HPDE6-E6E7 (cell line): ENCODE measurements around the gene CHML.
"Not testable (repeated sequence)": the region's sequence is repeated elsewhere in the genome, so short reads cannot be mapped to it uniquely, and the experiment has no call there.

Source experiments
- DNase-seq: peaks from one replicate; pipeline ENCODE4 v3.0.0; 2011; ENCODE audit warnings: missing footprints; ENCODE audit errors: extremely low spot score

Gene CHML, protein sequence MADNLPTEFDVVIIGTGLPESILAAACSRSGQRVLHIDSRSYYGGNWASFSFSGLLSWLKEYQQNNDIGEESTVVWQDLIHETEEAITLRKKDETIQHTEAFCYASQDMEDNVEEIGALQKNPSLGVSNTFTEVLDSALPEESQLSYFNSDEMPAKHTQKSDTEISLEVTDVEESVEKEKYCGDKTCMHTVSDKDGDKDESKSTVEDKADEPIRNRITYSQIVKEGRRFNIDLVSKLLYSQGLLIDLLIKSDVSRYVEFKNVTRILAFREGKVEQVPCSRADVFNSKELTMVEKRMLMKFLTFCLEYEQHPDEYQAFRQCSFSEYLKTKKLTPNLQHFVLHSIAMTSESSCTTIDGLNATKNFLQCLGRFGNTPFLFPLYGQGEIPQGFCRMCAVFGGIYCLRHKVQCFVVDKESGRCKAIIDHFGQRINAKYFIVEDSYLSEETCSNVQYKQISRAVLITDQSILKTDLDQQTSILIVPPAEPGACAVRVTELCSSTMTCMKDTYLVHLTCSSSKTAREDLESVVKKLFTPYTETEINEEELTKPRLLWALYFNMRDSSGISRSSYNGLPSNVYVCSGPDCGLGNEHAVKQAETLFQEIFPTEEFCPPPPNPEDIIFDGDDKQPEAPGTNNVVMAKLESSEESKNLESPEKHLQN

GRCh38 chr1:241640149-241640866 is at the start of gene CHML, which contains the start of gene OPN3:
CHML (minus strand) TSS chr1:241640369; CDS start chr1:241635766, 4,603 bp downstream.
OPN3 (minus strand) TSS chr1:241640369; CDS start chr1:241640254, 115 bp downstream.
- DNase-seq, result peak; percentile 86

- peak; percentile 87 for DNase-seq
Observed at GRCh38 chr1:241688940-241689368, 48.8 kb upstream of the CHML start.

DNA sequence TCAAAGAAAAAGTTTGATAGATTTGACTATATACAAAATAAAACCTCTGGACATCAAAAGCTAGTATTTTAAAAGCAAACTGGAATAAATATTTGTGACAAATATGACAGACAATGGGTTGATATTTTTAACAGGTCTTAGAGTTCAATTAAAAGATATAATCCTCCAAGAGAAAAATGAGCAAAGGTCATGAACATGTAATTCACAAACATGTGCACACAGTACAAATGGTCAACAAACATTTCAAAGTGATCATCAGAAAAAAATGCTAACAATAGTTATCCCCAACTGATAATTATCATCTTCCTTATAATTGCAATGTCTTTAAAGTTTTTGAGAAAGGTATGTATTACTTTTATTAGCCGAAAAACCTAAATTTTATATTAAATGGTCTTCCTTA is 43.9 kb upstream of the CHML start:
- no peak for DNase-seq

DNA sequence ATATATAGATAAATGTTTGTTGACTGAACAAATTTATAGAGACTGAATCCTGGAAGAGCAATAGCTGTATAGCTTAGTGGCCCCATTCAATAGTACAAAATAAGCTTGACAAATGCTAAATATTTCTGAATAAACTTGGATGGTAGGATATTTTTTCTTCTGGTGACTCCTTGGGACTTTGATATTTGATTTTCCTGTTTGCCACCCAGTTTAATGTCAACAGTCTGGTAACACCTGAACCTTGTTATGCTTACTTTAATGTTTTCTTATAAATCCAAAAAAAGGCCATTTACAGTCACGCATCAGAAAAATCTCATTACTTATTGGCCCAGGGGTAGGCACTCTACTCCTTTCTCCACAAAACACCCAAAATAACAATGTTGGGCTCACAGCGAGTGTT is 42.8 kb upstream of the CHML start:
- no peak for DNase-seq

GRCh38 chr1:241681861-241682448 is 41.8 kb upstream of the CHML start:
- not testable (repeated sequence) for DNase-seq

DNA sequence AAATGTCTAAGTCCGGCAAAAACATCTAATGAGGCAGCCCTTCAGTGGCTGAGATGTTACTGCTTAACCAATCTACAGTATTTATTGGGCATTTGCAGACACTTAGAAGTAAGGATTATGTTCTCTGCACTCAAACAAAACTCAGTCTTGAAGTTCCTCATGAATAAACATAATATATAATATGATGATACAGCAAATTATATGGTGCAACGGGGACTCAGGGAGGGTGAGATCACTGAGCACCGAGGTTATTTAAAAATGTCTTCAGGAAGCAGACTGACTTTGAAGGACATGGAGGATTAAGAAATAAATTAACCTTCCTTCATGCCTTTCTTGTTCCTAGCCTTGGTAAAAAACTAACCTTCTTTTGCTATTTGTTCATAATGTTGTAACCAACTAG is 39.8 kb upstream of the CHML start:
- DNase-seq, result no peak

DNA sequence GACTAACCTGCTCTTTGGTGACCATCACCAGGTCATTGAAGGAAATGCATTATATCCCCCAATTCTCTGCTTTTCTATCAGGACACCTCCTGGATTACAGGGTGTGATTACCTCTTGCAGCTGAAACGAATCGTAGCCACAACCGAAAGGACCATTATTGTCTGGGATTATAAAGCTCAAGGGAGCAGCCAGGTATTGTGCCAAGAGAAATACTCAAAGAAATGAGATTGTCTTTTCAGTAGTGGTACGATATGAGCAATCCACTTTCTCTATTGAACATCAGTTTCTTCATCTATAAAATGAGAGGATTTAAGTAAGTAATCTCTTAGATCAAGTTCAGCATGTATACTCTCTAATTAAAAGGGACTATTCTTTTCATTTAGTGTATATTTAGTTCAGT is 39.2 kb upstream of the CHML start:
- no peak for DNase-seq

GRCh38 chr1:241678536-241678935 is 38.4 kb upstream of the CHML start:
- DNase-seq, result no peak

- DNase-seq, result no peak
Observed at GRCh38 chr1:241677201-241677600, 37.0 kb upstream of the CHML start.

DNA sequence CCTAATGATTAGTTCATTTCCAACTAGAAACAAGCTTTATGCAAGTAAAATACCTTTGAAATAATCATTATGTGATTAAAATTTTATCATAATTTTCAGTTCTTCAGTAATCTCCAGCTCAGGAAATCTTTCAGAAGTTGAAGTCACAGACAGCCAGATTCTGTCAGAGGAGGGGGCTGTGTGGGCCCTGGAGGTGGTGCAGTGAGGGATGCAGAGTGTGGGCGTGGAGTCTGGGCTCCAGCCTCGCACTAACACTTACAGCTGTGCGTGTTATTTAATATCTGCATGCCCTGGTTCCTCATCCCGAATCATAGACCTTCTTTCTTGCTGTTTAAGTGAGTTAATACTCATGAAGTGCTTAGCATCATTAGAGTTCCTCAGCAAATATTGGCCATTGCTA is 35.8 kb upstream of the CHML start:
- no peak for DNase-seq

DNA sequence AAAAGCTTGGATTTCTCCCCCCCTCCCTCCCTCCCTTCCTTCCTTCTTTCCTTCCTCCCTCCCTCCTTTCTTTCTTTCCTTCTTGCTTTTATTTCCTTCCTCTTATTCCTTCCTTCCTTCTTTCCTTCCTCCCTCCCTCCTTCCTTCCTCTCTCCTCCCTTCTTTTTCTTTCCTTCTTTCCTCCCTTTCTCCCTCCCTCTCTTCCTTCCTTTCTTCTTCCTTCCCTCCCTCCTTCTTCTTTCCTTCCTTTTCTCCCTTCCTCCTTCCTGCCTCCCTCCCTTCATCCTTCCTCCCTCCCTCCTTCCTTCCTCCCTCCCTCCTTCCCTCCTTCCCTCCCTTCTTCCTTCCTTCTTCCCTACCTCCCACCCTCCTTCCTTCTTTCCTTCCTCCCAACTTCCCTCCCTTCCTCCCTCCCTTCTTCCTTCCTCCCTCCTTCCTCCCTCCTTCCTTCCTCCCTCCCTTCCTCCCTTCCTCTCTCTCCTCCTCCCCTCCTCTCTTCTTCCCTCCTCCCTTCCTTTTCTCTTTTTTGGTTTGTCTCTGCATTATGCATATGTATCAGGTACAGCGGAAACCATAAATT is 34.7 kb upstream of the CHML start:
- DNase-seq, result no peak

DNA sequence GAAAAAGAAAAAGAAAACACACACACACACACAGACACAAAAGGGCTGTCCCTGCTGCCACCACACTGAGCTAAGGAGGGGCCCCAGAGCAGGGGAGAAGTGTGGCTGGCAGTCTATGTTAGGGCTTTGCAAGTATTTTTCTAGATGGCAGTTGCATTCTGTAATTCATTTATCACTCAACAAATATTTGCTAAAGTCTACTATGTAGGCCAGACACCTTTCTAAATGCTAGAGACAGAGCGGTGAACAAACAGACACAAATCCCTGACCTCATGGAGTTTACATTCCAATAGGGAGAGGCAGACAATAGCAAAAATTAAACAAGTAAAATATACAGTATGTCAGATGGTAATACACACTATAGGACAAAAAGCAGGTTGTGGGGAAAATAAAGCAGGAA is 32.1 kb upstream of the CHML start:
- no peak for DNase-seq

- no peak for DNase-seq
Observed at GRCh38 chr1:241666419-241666818, 26.2 kb upstream of the CHML start.

DNA sequence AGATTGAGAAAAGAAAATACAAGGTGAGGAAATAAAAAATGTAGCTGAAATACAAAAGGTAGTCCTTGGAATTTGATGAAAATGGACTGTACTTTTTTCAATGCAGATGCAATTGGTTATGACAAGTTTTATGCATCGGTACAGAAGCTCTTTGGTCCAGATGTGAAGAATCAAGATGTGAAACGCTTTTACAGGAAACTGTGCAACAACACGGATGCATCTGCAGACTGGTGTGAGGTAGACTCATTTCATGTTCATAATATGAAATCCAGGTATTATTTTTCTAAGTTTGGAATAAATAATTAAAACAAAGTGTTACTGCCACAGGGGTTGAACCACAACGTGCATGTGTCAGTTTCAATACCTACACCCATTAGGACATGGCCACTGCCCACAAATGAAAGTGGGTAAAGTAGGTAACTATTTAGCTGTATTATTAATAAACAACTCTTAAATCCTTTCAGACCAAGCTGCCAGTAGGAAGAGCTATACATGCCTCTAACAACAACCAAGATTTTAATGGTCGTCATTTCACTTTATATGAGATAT is 20.3 kb upstream of the CHML start:
- DNase-seq, result no peak

GRCh38 chr1:241659016-241659415 is 18.8 kb upstream of the CHML start:
- not testable (repeated sequence) for DNase-seq

DNA sequence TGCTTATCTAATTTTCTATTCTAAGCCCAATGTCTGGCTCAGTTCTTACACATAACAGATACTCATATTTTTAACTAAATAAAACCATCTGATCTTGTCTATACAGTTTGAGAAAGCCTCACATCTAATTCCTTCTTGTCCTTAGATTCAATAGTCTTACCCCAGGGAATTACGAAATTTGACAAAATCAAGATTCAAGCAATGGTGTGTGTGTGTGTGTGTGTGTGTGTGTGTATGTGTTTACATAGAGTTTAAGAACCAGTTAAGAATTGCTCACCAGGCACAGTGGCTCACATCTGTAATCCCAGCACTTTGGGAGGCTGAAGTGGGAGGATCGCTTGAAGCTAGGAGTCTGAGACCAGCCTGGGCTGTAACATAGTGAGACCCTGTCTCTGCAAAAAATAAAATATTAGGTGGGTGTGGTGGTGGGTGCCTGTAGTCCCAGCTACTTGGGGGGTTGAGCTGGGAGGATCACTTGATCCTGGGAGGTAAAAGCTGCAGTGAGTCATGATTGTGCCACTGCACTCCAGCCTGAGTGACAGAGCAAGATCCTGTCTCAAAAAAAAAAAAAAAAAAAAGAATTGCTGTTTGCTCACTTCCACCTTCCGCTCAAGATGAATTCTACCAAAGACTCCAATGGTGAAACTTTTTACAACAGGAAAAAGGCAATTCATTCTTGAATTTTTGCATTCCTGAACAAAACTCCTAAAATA is 18.1 kb upstream of the CHML start:
- no peak for DNase-seq

DNA sequence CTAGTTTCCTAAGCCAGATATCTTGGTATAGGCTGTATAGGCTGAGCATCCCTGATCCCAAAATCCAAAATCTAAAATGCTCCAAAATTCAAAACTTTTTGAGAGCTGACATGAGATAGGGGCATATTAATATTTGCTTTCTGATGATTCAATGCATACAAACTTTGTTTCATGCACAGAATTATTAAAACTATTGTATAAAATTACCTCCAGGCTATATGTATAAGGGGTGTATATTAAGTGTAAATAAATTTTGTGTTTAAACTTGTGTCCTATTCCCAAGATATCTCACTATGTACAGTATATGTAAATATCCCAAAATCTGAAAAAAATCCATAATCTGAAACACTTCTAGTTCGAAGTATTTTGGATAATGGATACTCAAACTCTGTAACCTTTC is 14.5 kb upstream of the CHML start:
- no peak for DNase-seq

DNA sequence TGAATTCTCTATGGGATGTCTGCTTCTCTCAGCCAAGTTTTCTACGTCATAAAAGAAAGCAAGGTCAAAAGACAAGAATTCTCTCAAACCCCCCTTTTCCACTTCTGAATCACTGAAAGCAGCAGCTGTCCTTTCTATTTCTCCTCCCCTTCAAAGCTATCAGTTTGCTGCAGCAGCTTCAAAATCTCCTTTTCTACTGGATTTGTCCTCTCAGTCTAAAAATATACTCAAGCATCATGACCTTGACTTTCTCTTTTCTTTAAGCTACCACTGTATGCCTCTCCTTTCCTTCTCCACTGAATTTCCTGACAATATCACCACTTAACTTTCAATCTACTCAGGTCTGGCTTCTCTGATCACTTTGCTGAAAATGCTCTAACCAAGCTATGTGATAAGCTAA is 13.8 kb upstream of the CHML start:
- DNase-seq, result no peak

GRCh38 chr1:241652012-241652411 is 11.8 kb upstream of the CHML start, which contains the start of gene WDR64:
WDR64 (plus strand) TSS chr1:241652281; CDS start chr1:241652485, 204 bp downstream.
- no peak for DNase-seq

DNA sequence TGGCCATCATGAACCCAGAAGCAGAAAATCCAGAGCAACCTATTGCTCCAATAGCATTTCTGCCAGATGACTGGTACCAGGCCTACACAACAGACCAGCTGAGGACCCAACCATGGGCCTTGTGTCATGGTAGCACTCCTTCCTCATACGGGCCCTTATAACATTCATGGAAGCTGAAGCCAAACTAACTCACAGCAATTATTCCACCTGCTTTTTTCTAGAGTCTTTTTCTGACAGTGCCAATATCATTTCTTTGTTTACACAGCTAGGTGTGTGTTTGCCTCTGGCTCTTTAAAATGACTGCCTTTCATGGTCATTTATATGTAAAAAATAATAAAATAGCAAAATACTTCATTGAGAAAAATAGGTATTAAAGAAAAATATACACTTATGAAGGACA is 8.0 kb upstream of the CHML start:
- DNase-seq, result no peak

GRCh38 chr1:241647658-241648057 is 7.5 kb upstream of the CHML start:
- no peak for DNase-seq
